H4 (cell line): Measurements from ENCODE around the gene TAS1R2. TPM values are rescaled to one million over a fixed set of nuclear protein-coding genes. Genes with fewer than 3 reads are reported as not detected.
"Not testable (repeated sequence)": the region's sequence is repeated elsewhere in the genome, so short reads cannot be mapped to it uniquely, and the experiment has no call there.

Source experiments
- DNase-seq: peaks from one replicate; pipeline ENCODE4 v3.0.0-alpha.2; 2015; ENCODE audit warnings: low spot score
- total RNA-seq: library from RNA; depleted of rRNA; stranded (reverse); fragments of >200 nt; shearing (Covaris generic); gene quantifications from 2 replicates; pipeline ENCODE4 v1.2.3, GENCODE V29; 2014

TAS1R2 gene
- total RNA-seq, 1 experiment from 2014 or later = not detected

GRCh38 chr1:18884419-18884717 lies 24.9 kb upstream of the TAS1R2 start:
- no peak for DNase-seq

- peak; percentile 48 for DNase-seq
Measured at GRCh38 chr1:18883636-18884418, 24.4 kb upstream of the TAS1R2 start.

- DNase-seq = no peak
Measured at GRCh38 chr1:18883079-18883478, 23.6 kb upstream of the TAS1R2 start.

GRCh38 chr1:18882486-18882885 lies 23.0 kb upstream of the TAS1R2 start:
- DNase-seq = no peak

- DNase-seq = no peak
Measured at GRCh38 chr1:18881642-18882431, 22.4 kb upstream of the TAS1R2 start.

GRCh38 chr1:18881164-18881563 lies 21.7 kb upstream of the TAS1R2 start:
- DNase-seq = no peak

GRCh38 chr1:18880585-18880984 lies 21.1 kb upstream of the TAS1R2 start:
- no peak for DNase-seq

GRCh38 chr1:18879791-18880309 lies 20.4 kb upstream of the TAS1R2 start:
- no peak for DNase-seq

GRCh38 chr1:18879215-18879790 lies 19.8 kb upstream of the TAS1R2 start:
- no peak for DNase-seq

GRCh38 chr1:18878538-18879214 lies 19.2 kb upstream of the TAS1R2 start:
- no peak for DNase-seq

- no peak for DNase-seq
Measured at GRCh38 chr1:18877282-18877681, 17.8 kb upstream of the TAS1R2 start.

- DNase-seq = no peak
Measured at GRCh38 chr1:18876210-18876609, 16.8 kb upstream of the TAS1R2 start.

- DNase-seq = no peak
Measured at GRCh38 chr1:18875796-18876128, 16.3 kb upstream of the TAS1R2 start.

GRCh38 chr1:18875107-18875795 lies 15.8 kb upstream of the TAS1R2 start:
- peak; percentile 87 for DNase-seq

GRCh38 chr1:18874600-18874999 lies 15.1 kb upstream of the TAS1R2 start:
- DNase-seq = no peak

GRCh38 chr1:18874036-18874435 lies 14.6 kb upstream of the TAS1R2 start:
- DNase-seq = no peak

- DNase-seq = no peak
Measured at GRCh38 chr1:18872071-18872611, 12.7 kb upstream of the TAS1R2 start.

- DNase-seq = no peak
Measured at GRCh38 chr1:18871401-18872070, 12.1 kb upstream of the TAS1R2 start.

- DNase-seq = no peak
Measured at GRCh38 chr1:18870957-18871356, 11.5 kb upstream of the TAS1R2 start.

GRCh38 chr1:18870595-18870865 lies 11.1 kb upstream of the TAS1R2 start:
- not testable (repeated sequence) for DNase-seq
